ENCODE data around the gene PRKAB1. TPM values are rescaled to one million over a fixed set of nuclear protein-coding genes. Genes with fewer than 3 reads are reported as not detected.
A peak's percentile ranks its signal among the peaks of the same experiment; 100 is the strongest.
"Not testable (repeated sequence)": the region's sequence is repeated elsewhere in the genome, so short reads cannot be mapped to it uniquely, and the experiment has no call there.

The PRKAB1 gene
- total RNA-seq, 4 donors from 2014 or later: 11.3 to 28.6 (median 15.1) TPM

- Histone ChIP-seq H3K4me3 (no peak overlapping the region), H3K36me3 (no peaks in the 10 kb centered on the region), H3K27me3 (no peaks in the 10 kb centered on the region), H3K4me1 (no peaks in the 10 kb centered on the region), H3K27ac (no peak overlapping the region), H3K9me3 (no peaks in the 10 kb centered on the region)
- DNase-seq (ENCODE audit: low spot score in 2 of 2): no peak
- TF ChIP-seq POLR2AphosphoS5 (IDR thresholded peaks at IDR 0.05) (no peak), POLR2A (IDR thresholded peaks at IDR 0.05) (no peak), EP300 (IDR thresholded peaks at IDR 0.05) (no peak), CTCF (IDR thresholded peaks at IDR 0.05) (no peak)
- 77% methylated on average over 3 of the region's 3 CpGs for WGBS
Measured at GRCh38 chr12:119652665-119653064, 15.3 kb upstream of the PRKAB1 start.

- not testable (repeated sequence) for H3K27me3 ChIP-seq
- WGBS: 65% methylated on average over 2 of the region's 2 CpGs
Measured at GRCh38 chr12:119657001-119657400, 10.9 kb upstream of the PRKAB1 start.

GRCh38 chr12:119658166-119658565, 9.8 kb upstream of the PRKAB1 start:
- not testable (repeated sequence) for H3K9me3 ChIP-seq; H3K4me1 ChIP-seq; H3K27me3 ChIP-seq; H3K36me3 ChIP-seq; H3K27ac ChIP-seq; DNase-seq (ENCODE audit: low spot score in 2 of 2); H3K4me3 ChIP-seq
- WGBS: 92% methylated on average over 6 of the region's 6 CpGs

More at GRCh38 chr12:119657001-119657400, 10.9 kb upstream of the PRKAB1 start:
- not testable (repeated sequence) for DNase-seq (ENCODE audit: low spot score in 2 of 2); H3K9me3 ChIP-seq; H3K4me1 ChIP-seq; H3K4me3 ChIP-seq; H3K27ac ChIP-seq; H3K36me3 ChIP-seq

GRCh38 chr12:119659289-119659897, 8.5 kb upstream of the PRKAB1 start:
- no peaks in the 10 kb centered on the region for H3K4me1 ChIP-seq
- no peak overlapping the region for H3K27ac ChIP-seq
- TF ChIP-seq CTCF (IDR thresholded peaks at IDR 0.05) (peak; percentile 71 to 91), EP300 (IDR thresholded peaks at IDR 0.05) (no peak), POLR2A (IDR thresholded peaks at IDR 0.05) (no peak)
- 47% methylated on average over 6 of the region's 6 CpGs for WGBS
- no peaks in the 10 kb centered on the region for H3K9me3 ChIP-seq
- H3K27me3 ChIP-seq: no peaks in the 10 kb centered on the region
- no peak for DNase-seq (ENCODE audit: low spot score in 2 of 2)
- no peaks in the 10 kb centered on the region for H3K36me3 ChIP-seq
- no peak overlapping the region for H3K4me3 ChIP-seq

GRCh38 chr12:119660076-119660475, 7.9 kb upstream of the PRKAB1 start:
- no peak overlapping the region for H3K4me3 ChIP-seq
- H3K27me3 ChIP-seq: no peaks in the 10 kb centered on the region
- WGBS: 75% methylated on average over 5 of the region's 5 CpGs
- H3K36me3 ChIP-seq: no peaks in the 10 kb centered on the region
- no peak overlapping the region for H3K27ac ChIP-seq
- TF ChIP-seq POLR2A (IDR thresholded peaks at IDR 0.05) (no peak), POLR2AphosphoS5 (IDR thresholded peaks at IDR 0.05) (no peak), EP300 (IDR thresholded peaks at IDR 0.05) (no peak), CTCF (IDR thresholded peaks at IDR 0.05) (no peak)
- H3K4me1 ChIP-seq: no peaks in the 10 kb centered on the region
- DNase-seq (ENCODE audit: low spot score in 2 of 2): no peak
- H3K9me3 ChIP-seq: no peaks in the 10 kb centered on the region

GRCh38 chr12:119661882-119662281, 6.1 kb upstream of the PRKAB1 start:
- DNase-seq (ENCODE audit: low spot score in 2 of 2): no peak

More at GRCh38 chr12:119661882-119662281, 6.1 kb upstream of the PRKAB1 start:
- H3K4me3 ChIP-seq: no peak overlapping the region
- peaks cover 2% of the 10 kb centered on the region for H3K4me1 ChIP-seq
- no peaks in the 10 kb centered on the region for H3K27me3 ChIP-seq
- no peaks in the 10 kb centered on the region for H3K9me3 ChIP-seq
- no peaks in the 10 kb centered on the region for H3K36me3 ChIP-seq
- WGBS: 59% methylated on average over 4 of the region's 4 CpGs
- no peak overlapping the region for H3K27ac ChIP-seq
- TF ChIP-seq EP300 (IDR thresholded peaks at IDR 0.05) (no peak), POLR2A (IDR thresholded peaks at IDR 0.05) (no peak), POLR2AphosphoS5 (IDR thresholded peaks at IDR 0.05) (no peak), CTCF (IDR thresholded peaks at IDR 0.05) (no peak)
